MCF 10A (cell line): Measurements from ENCODE around the gene NKAIN4. TPM values are rescaled to one million over a fixed set of nuclear protein-coding genes. Genes with fewer than 3 reads are reported as not detected.

ENCODE experiments used
- BruUV-seq: library from RNA; stranded (reverse); fragments of 400-500 nt; replicated peaks from 2 replicates; lab custom pipeline; 2021; lab: Mats Ljungman, UMichigan
- CTCF ChIA-PET: fragments of 300-600 bp; sonication (Branson Sonifier 250); formaldehyde crosslinking; extraction: SDS; loops from one replicate; lab custom pipeline; 2021; ENCODE audit warnings: antibody characterized with exemption, inconsistent platforms; lab: Yijun Ruan, JAX
- POLR2A ChIA-PET: fragments of 300-600, 350-650 bp; sonication (Branson Sonifier 250); formaldehyde crosslinking; extraction: SDS; loops from one replicate; lab custom pipeline; 2020; ENCODE audit warnings: antibody characterized with exemption, inconsistent platforms; lab: Yijun Ruan, JAX
- DNase-seq: peaks from one replicate; pipeline ENCODE4 v3.0.0-alpha.2; 2018; ENCODE audit not compliant: unreplicated experiment
- H3K27ac Mint-ChIP-seq: one replicate; pipeline ENCODE4 v1.8.0; 2022; ENCODE audit warnings: mild to moderate bottlenecking, low read depth, mixed read lengths; ENCODE audit not compliant: unreplicated experiment
- H3K27me3 Mint-ChIP-seq: one replicate; pipeline ENCODE4 v1.8.0; 2022; ENCODE audit warnings: mixed read lengths; ENCODE audit not compliant: insufficient read depth, unreplicated experiment
- H3K36me3 Mint-ChIP-seq: one replicate; pipeline ENCODE4 v1.8.0; 2022; ENCODE audit warnings: mild to moderate bottlenecking, moderate library complexity, mixed read lengths; ENCODE audit not compliant: insufficient read depth, unreplicated experiment
- H3K4me1 Mint-ChIP-seq: one replicate; pipeline ENCODE4 v1.8.0; 2022; ENCODE audit warnings: mixed read lengths; ENCODE audit not compliant: insufficient read depth, unreplicated experiment
- H3K4me3 Mint-ChIP-seq: one replicate; pipeline ENCODE4 v1.8.0; 2022; ENCODE audit warnings: mild to moderate bottlenecking, moderate library complexity, mixed read lengths; ENCODE audit not compliant: unreplicated experiment
- H3K9me3 Mint-ChIP-seq: one replicate; pipeline ENCODE4 v1.8.0; 2022; ENCODE audit warnings: mixed read lengths; ENCODE audit not compliant: unreplicated experiment
- CTCF ChIP-seq: fragments of 200-600 bp; IDR thresholded peaks from one replicate; pipeline ENCODE4 v1.8.0; 2022; ENCODE audit warnings: antibody characterized with exemption, mild to moderate bottlenecking; ENCODE audit not compliant: unreplicated experiment
- intact Hi-C: fragments of 100-400 bp; cut with micrococcal nuclease; formaldehyde crosslinking; loops from 2 replicates; pipeline ENCODE4 v1.14.1; 2022
- total RNA-seq: library from RNA; stranded (reverse); gene quantifications from 2 replicates; pipeline ENCODE4 v1.2.3, GENCODE V29; 2022

The NKAIN4 gene
- total RNA-seq, 1 experiment from 2014 or later: not detected

DNA sequence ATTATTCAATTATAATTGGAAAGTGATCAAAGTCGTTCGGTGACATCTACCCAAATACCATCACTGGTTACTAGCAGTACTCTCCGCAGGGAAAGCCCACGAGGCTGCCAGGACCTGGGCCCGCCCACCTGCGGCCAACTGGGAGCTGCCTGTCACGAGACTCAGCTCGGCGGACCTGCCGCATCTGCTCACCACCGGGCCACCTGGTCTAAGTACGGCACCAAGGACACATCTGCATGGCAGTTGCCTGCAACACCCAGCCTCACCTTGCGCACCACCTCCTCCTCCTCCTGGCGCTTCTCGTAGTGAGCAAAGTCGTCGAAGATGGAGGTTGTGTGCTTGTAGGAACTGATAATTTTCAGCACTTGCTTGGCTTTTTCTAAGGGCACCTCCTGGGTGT is 52.2 kb downstream of the NKAIN4 start:
- ChIA-PET CTCF (no interaction called here), POLR2A (no interaction called here)
- Mint-ChIP-seq H3K9me3 (no peaks in the 10 kb centered on the region), H3K4me1 (peaks cover 11% of the 10 kb centered on the region), H3K36me3 (peaks cover 80% of the 10 kb centered on the region), H3K4me3 (no peak overlapping the region), H3K27ac (no peak overlapping the region), H3K27me3 (no peaks in the 10 kb centered on the region)
- intact Hi-C loops: no loop called here
- BruUV-seq: no TSS peak
- TF ChIP-seq CTCF: no peak
- DNase-seq: no peak

GRCh38 chr20:63198606-63199005 is 55.7 kb downstream of the NKAIN4 start:
- POLR2A ChIA-PET: interaction anchor here (1.2 to 2.4 kb wide), 3 partner anchors 14 to 18 kb away, joined by 3 to 8 read pairs (median 7); no protein-coding TSS in a partner anchor
- no peaks in the 10 kb centered on the region for H3K9me3 Mint-ChIP-seq
- H3K36me3 Mint-ChIP-seq: peaks cover 78% of the 10 kb centered on the region
- no peaks in the 10 kb centered on the region for H3K27me3 Mint-ChIP-seq
- intact Hi-C loops: no loop called here
- no TSS peak for BruUV-seq
- no peak for TF ChIP-seq CTCF
- H3K4me1 Mint-ChIP-seq: no peaks in the 10 kb centered on the region
- DNase-seq: no peak
- H3K4me3 Mint-ChIP-seq: no peak overlapping the region
- no peak overlapping the region for H3K27ac Mint-ChIP-seq
- CTCF ChIA-PET: interaction anchor here (0.6 to 1.4 kb wide), 8 partner anchors 8 to 609 kb away, joined by 3 to 4 read pairs (median 3); no protein-coding TSS in a partner anchor

- ChIA-PET POLR2A (interaction anchor here (0.7 to 0.8 kb wide), 2 partner anchors 14 to 26 kb away, joined by 3 read pairs; no protein-coding TSS in a partner anchor), CTCF (interaction anchor here (0.5 to 2.8 kb wide), 7 partner anchors 12 to 224 kb away, joined by 3 to 16 read pairs (median 3); no protein-coding TSS in a partner anchor)
- DNase-seq: no peak
- intact Hi-C loops: no loop called here
- no peak for TF ChIP-seq CTCF
- no peaks in the 10 kb centered on the region for H3K27me3 Mint-ChIP-seq
- peaks cover 61% of the 10 kb centered on the region for H3K36me3 Mint-ChIP-seq
- no peaks in the 10 kb centered on the region for H3K4me1 Mint-ChIP-seq
- H3K4me3 Mint-ChIP-seq: no peak overlapping the region
- BruUV-seq: no TSS peak
- no peak overlapping the region for H3K27ac Mint-ChIP-seq
- H3K9me3 Mint-ChIP-seq: no peaks in the 10 kb centered on the region
These were observed 57.3 kb downstream of the NKAIN4 start for GRCh38 chr20:63196768-63197470.

DNA sequence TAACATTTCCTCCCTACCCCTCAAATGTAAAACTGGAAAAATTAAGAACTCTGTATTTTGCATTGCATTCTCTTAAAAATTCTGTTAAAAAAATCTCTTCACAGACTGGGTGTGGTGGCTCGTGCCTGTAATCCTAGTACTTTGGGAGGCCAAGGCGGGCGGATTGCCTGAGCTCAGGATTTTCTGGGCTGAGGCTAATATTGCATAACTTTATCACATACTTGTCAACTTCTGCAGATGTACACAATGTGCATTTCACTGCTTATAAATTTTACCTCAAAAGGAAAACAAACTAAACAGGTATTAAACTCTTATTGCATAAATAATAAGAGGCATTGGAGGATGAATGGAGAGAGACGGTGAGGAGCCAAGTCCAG is 59.5 kb downstream of the NKAIN4 start:
- intact Hi-C loops: no loop called here
- CTCF ChIA-PET: interaction anchor here (0.6 to 2.8 kb wide), 5 partner anchors 16 to 1017 kb away, joined by 3 to 16 read pairs (median 3); no protein-coding TSS in a partner anchor

More for the DNA sequence above, 59.5 kb downstream of the NKAIN4 start:
- Mint-ChIP-seq H3K9me3 (no peaks in the 10 kb centered on the region), H3K4me3 (no peak overlapping the region), H3K36me3 (peaks cover 43% of the 10 kb centered on the region), H3K4me1 (peaks cover 10% of the 10 kb centered on the region), H3K27me3 (no peaks in the 10 kb centered on the region), H3K27ac (no peak overlapping the region)
- BruUV-seq: no TSS peak
- TF ChIP-seq CTCF: no peak
- POLR2A ChIA-PET: no interaction called here
- no peak for DNase-seq
